CD14-positive monocyte (primary cell): Measurements from ENCODE around the gene POLE. TPM values are rescaled to one million over a fixed set of nuclear protein-coding genes. Genes with fewer than 3 reads are reported as not detected.

Source experiments
- DNase-seq, 3 donors: peaks; one replicate each; pipeline ENCODE4 v3.0.0-alpha.2; 2011 to 2022
- H2AFZ ChIP-seq: 2 replicates; pipeline ENCODE4 v1.6.0; 2012; ENCODE audit warnings: mild to moderate bottlenecking, low read depth, low read length, inconsistent platforms; ENCODE audit not compliant: insufficient read depth, poor library complexity, severe bottlenecking
- H3K27ac ChIP-seq, 2 donors: 1 replicate in 1 of 2; 2 replicates in 1 of 2; pipeline ENCODE4 v1.5.1; 2012 to 2013; ENCODE audit warnings: low read length in 2 of 2, control low read depth in 1 of 2, inconsistent platforms in 1 of 2, low read depth in 1 of 2, mild to moderate bottlenecking in 1 of 2
- H3K27me3 ChIP-seq, 2 donors: one replicate each; pipeline versions ENCODE4 v1.6.0 to v1.6.1; 2011 to 2013; ENCODE audit warnings: low read length in 2 of 2; ENCODE audit not compliant: control insufficient read depth in 2 of 2, insufficient read depth in 2 of 2
- H3K36me3 ChIP-seq, 2 donors: replicated peaks in 1 of 2; 1 replicate in 1 of 2; 2 replicates in 1 of 2; pipeline versions ENCODE4 v1.5.1 to v1.6.1; 2012 to 2013; ENCODE audit warnings: low read length in 2 of 2, control low read depth in 1 of 2, inconsistent platforms in 1 of 2, mild to moderate bottlenecking in 1 of 2; ENCODE audit not compliant: insufficient read depth in 2 of 2, control insufficient read depth in 1 of 2
- H3K4me1 ChIP-seq, 2 donors: 1 replicate in 1 of 2; 2 replicates in 1 of 2; pipeline versions ENCODE4 v1.5.1 to v1.6.1; 2012 to 2013; ENCODE audit warnings: low read length in 2 of 2, control low read depth in 1 of 2, inconsistent platforms in 1 of 2, mild to moderate bottlenecking in 1 of 2, moderate library complexity in 1 of 2; ENCODE audit not compliant: insufficient read depth in 2 of 2, control insufficient read depth in 1 of 2
- H3K4me2 ChIP-seq: replicated peaks from 2 replicates; pipeline ENCODE3; 2012; ENCODE audit warnings: low read length, moderate library complexity, mild to moderate bottlenecking; ENCODE audit not compliant: poor library complexity, severe bottlenecking; ENCODE audit errors: extremely low read depth
- H3K4me3 ChIP-seq, 3 experiments: fragments of 200-600 bp in 1 of 3; sonication (generic) in 1 of 3; replicated peaks in 1 of 3; 1 replicate in 2 of 3; 2 replicates in 1 of 3; pipeline ENCODE4 v1.5.1; 2011 to 2013; ENCODE audit warnings: low read length in 3 of 3, mild to moderate bottlenecking in 3 of 3, control low read depth in 2 of 3, low read depth in 2 of 3, inconsistent platforms in 1 of 3, moderate library complexity in 1 of 3
- H3K79me2 ChIP-seq: 2 replicates; pipeline ENCODE4 v1.6.0; 2012; ENCODE audit warnings: mild to moderate bottlenecking, control low read depth, inconsistent platforms, low read length, moderate library complexity; ENCODE audit not compliant: insufficient read depth
- H3K9ac ChIP-seq: 2 replicates; pipeline ENCODE4 v1.6.0; 2017; ENCODE audit warnings: low read length, mild to moderate bottlenecking; ENCODE audit not compliant: insufficient read depth, poor library complexity, severe bottlenecking
- H3K9me3 ChIP-seq, 2 donors: replicated peaks in 1 of 2; 1 replicate in 1 of 2; 2 replicates in 1 of 2; pipeline versions ENCODE4 v1.5.1 to v1.6.1; 2012 to 2013; ENCODE audit warnings: low read length in 2 of 2, control low read depth in 1 of 2; ENCODE audit not compliant: control insufficient read depth in 1 of 2, insufficient read depth in 1 of 2
- H4K20me1 ChIP-seq: 2 replicates; pipeline ENCODE4 v1.6.0; 2012; ENCODE audit warnings: mild to moderate bottlenecking, low read length, control low read depth, moderate library complexity; ENCODE audit not compliant: insufficient read depth
- H3K27ac Mint-ChIP-seq, 7 donors: one replicate each; pipeline ENCODE4 v1.8.0; 2020; ENCODE audit warnings: mild to moderate bottlenecking in 7 of 7, mixed read lengths in 7 of 7, moderate library complexity in 6 of 7, inconsistent platforms in 2 of 7
- H3K27me3 Mint-ChIP-seq, 3 donors: one replicate each; pipeline ENCODE4 v1.8.0; 2021 to 2022; ENCODE audit warnings: low read depth in 3 of 3, mild to moderate bottlenecking in 3 of 3, mixed read lengths in 3 of 3, moderate library complexity in 3 of 3, inconsistent platforms in 1 of 3
- H3K36me3 Mint-ChIP-seq, 2 donors: one replicate each; pipeline ENCODE4 v1.8.0; 2020; ENCODE audit warnings: mixed read lengths in 2 of 2, inconsistent platforms in 1 of 2, mild to moderate bottlenecking in 1 of 2
- H3K4me1 Mint-ChIP-seq: one replicate; pipeline ENCODE4 v1.8.0; 2020; ENCODE audit warnings: mild to moderate bottlenecking, mixed read lengths
- H3K4me3 Mint-ChIP-seq, 2 donors: one replicate each; pipeline ENCODE4 v1.8.0; 2020; ENCODE audit warnings: mild to moderate bottlenecking in 2 of 2, mixed read lengths in 2 of 2, moderate library complexity in 1 of 2
- H3K9me3 Mint-ChIP-seq, 7 donors: one replicate each; pipeline ENCODE4 v1.8.0; 2020 to 2022; ENCODE audit warnings: mixed read lengths in 7 of 7, mild to moderate bottlenecking in 6 of 7, moderate library complexity in 6 of 7, inconsistent platforms in 2 of 7
- WGBS: methylation state at CpG from one replicate; pipeline ENCODE4 v1.1.5; 2013; ENCODE audit warnings: missing lambda C conversion rate; ENCODE audit not compliant: insufficient coverage; 5-methylcytosine and 5-hydroxymethylcytosine counted together
- intact Hi-C, 2 donors: fragments of 100-400 bp; cut with micrococcal nuclease; formaldehyde crosslinking; loops; one replicate each; pipeline versions ENCODE4 v1.15.0 to v1.15.1; 2023
- polyA plus RNA-seq, 3 donors: library from polyadenylated mRNA; depleted of rRNA in 1 of 3; unstranded in 2 of 3; stranded (reverse) in 1 of 3; fragments of 300-500 nt in 2 of 3; fragments of >200 nt in 1 of 3; fragmentation: Illumina TruSeq in 2 of 3; gene quantifications; 1 replicate in 2 of 3; 2 replicates in 1 of 3; pipeline ENCODE4 v1.2.3, GENCODE V29; 2012 to 2021
- TF ChIP-seq, protein P1 (sequence below): fragments of 200-600 bp; IDR thresholded peaks from one replicate; pipeline ENCODE4 v1.8.0; 2022; ENCODE audit warnings: antibody characterized with exemption, mild to moderate bottlenecking

Gene POLE
- polyA plus RNA-seq, 3 donors, result 1.00 to 24.2 (median 2.2) TPM

DNA sequence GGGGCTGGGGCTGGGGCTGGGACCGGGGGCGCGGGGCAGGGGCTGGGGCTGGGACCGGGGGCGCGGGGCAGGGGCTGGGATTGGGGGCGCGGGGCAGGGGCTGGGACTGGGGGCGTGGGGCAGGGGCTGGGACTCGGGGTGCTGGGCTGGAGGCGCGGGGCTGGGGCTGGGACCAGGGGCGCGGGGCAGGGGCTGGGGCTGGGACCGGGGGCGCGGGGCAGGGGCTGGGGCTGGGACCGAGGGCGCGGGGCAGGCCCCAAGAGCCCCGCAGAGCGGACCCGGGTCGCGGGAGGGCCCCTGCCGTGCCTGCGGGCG is 68.1 kb downstream of the POLE start:
- TF ChIP-seq, protein P1, sequence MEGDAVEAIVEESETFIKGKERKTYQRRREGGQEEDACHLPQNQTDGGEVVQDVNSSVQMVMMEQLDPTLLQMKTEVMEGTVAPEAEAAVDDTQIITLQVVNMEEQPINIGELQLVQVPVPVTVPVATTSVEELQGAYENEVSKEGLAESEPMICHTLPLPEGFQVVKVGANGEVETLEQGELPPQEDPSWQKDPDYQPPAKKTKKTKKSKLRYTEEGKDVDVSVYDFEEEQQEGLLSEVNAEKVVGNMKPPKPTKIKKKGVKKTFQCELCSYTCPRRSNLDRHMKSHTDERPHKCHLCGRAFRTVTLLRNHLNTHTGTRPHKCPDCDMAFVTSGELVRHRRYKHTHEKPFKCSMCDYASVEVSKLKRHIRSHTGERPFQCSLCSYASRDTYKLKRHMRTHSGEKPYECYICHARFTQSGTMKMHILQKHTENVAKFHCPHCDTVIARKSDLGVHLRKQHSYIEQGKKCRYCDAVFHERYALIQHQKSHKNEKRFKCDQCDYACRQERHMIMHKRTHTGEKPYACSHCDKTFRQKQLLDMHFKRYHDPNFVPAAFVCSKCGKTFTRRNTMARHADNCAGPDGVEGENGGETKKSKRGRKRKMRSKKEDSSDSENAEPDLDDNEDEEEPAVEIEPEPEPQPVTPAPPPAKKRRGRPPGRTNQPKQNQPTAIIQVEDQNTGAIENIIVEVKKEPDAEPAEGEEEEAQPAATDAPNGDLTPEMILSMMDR, result no peak
- Histone ChIP-seq H3K9me3 (peaks cover 26 to 29% of the 10 kb centered on the region in 2 donors), H3K36me3 (peaks cover under 1 to 3% of the 10 kb centered on the region in 2 donors), H3K4me1 (no peaks in the 10 kb centered on the region), H3K9ac (no peak overlapping the region), H3K4me2 (no peak overlapping the region), H3K79me2 (no peaks in the 10 kb centered on the region), H3K4me3 (no peak overlapping the region), H3K27ac (no peak overlapping the region), H4K20me1 (no peaks in the 10 kb centered on the region), H2AFZ (no peak overlapping the region), H3K27me3 (peaks cover 18 to 57% of the 10 kb centered on the region in 2 donors)
- Mint-ChIP-seq H3K4me1 (peaks cover 7% of the 10 kb centered on the region), H3K9me3 (peaks cover 17 to 38% (median 27%) of the 10 kb centered on the region in 7 donors), H3K27me3 (peaks cover 42 to 73% (median 51%) of the 10 kb centered on the region in 3 donors), H3K27ac (no peak overlapping the region), H3K4me3 (no peak overlapping the region), H3K36me3 (peaks cover 12 to 13% of the 10 kb centered on the region in 2 donors)
- DNase-seq, result no peak
- intact Hi-C loops, result loop anchor here in 1 of 2 donors (5.0 kb wide), 2 partner anchors 202 to 467 kb away; no protein-coding TSS in a partner anchor
- whole genome bisulfite sequencing, result 10% methylated on average over 14 of the region's 28 CpGs

DNA sequence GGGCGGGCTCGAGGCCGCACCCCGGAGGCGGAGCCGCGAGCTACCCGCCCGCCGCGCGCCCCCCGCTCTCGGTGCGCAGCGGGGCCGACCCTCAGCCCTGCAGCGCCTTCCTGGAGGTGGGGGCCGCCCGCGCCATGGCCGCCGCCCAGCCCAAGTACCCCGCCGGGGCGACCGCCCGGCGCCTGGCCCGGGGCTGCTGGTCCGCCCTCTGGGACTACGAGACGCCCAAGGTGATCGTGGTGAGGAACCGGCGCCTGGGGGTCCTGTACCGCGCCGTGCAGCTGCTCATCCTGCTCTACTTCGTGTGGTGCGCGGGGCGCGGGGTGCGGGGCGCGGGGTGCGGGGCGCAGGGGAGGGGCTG is 68.5 kb downstream of the POLE start, which contains the start of gene P2RX2:
Gene P2RX2 (plus strand): TSS at position 94 of the 361 bp plus-strand sequence. CDS start 41 bp downstream, at position 135.
- Histone ChIP-seq H4K20me1 (no peaks in the 10 kb centered on the region), H3K4me2 (no peak within 1 kb of the TSS), H2AFZ (no peak within 1 kb of the TSS), H3K4me3 (no peak within 1 kb of the TSS), H3K79me2 (no peaks in the 10 kb centered on the region), H3K27ac (no peak within 1 kb of the TSS), H3K36me3 (no peaks in the 10 kb centered on the region), H3K4me1 (no peaks in the 10 kb centered on the region), H3K9ac (no peak within 1 kb of the TSS), H3K27me3 (peaks cover 18 to 57% of the 10 kb centered on the region in 2 donors), H3K9me3 (peaks cover 26 to 29% of the 10 kb centered on the region in 2 donors)
- peaks cover 7% of the 10 kb centered on the region for H3K4me1 Mint-ChIP-seq
- no peak within 1 kb of the TSS for H3K27ac Mint-ChIP-seq
- peaks cover 45 to 73% (median 54%) of the 10 kb centered on the region in 3 donors for H3K27me3 Mint-ChIP-seq
- TF ChIP-seq, protein P1, result no peak
- H3K4me3 Mint-ChIP-seq, result peak within 1 kb of the TSS in 1 of 2 donors; percentile 89
- 6% methylated on average over 34 of the region's 49 CpGs for whole genome bisulfite sequencing
- H3K36me3 Mint-ChIP-seq, result peaks cover 10% of the 10 kb centered on the region in 2 donors
- intact Hi-C loops, result loop anchor here in 1 of 2 donors (5.0 kb wide), 2 partner anchors 201 to 466 kb away; no protein-coding TSS in a partner anchor
- DNase-seq, result no peak
- peaks cover 17 to 38% (median 27%) of the 10 kb centered on the region in 7 donors for H3K9me3 Mint-ChIP-seq
